ENCODE measurements around the gene SPTBN1.

DNA sequence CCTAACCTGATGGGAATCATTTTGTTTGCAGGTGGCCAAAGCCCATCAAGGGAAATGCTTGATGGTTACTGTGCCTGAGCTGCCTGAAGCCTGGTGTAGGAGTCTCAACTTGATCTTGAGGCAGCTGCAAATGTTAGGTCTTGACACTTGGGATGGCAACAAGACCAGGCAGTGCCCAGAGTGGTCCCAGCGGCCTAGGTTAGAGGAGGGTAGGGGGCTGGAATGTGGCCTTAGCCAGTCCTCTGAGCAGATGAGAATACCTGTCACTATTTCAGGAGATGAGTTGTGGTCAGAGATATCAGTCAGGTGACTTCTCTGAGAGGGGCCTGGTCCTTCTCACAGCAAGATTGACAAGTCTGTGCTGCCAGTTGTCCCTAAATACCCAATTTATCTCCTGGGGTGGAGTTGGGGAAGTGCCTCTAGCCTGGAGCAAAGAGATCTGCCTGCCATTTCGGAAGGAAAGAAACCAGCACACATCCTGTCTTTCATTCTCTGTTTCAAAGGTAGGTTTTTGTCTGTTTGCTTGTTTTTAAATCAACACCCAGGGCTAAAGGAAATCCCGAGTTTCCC lies 13.4 kb downstream of the SPTBN1 start:
- TF ChIP-seq, protein P1, sequence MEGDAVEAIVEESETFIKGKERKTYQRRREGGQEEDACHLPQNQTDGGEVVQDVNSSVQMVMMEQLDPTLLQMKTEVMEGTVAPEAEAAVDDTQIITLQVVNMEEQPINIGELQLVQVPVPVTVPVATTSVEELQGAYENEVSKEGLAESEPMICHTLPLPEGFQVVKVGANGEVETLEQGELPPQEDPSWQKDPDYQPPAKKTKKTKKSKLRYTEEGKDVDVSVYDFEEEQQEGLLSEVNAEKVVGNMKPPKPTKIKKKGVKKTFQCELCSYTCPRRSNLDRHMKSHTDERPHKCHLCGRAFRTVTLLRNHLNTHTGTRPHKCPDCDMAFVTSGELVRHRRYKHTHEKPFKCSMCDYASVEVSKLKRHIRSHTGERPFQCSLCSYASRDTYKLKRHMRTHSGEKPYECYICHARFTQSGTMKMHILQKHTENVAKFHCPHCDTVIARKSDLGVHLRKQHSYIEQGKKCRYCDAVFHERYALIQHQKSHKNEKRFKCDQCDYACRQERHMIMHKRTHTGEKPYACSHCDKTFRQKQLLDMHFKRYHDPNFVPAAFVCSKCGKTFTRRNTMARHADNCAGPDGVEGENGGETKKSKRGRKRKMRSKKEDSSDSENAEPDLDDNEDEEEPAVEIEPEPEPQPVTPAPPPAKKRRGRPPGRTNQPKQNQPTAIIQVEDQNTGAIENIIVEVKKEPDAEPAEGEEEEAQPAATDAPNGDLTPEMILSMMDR (IDR thresholded peaks at IDR 0.05 in 2 of 3, conservative IDR thresholded peaks at IDR 0.05 in 1 of 3; ENCODE audit: insufficient read depth in 2 of 3, low read depth in 1 of 3, low read length in 3 of 3) = no peak
- no peak for TF ChIP-seq ZNF263 (CRISPR knock-in tag; IDR thresholded peaks at IDR 0.05; ENCODE audit: borderline replicate concordance)
- TF ChIP-seq CAMTA2 (CRISPR knock-in tag; conservative IDR thresholded peaks at IDR 0.05) = no peak
- TF ChIP-seq ZNF239 (CRISPR knock-in tag; IDR thresholded peaks at IDR 0.05) = no peak
- TF ChIP-seq RBM15 (IDR thresholded peaks at IDR 0.05; ENCODE audit: insufficient read depth, low read length) = no peak
- no peak for TF ChIP-seq ZC3H11A (IDR thresholded peaks at IDR 0.05; ENCODE audit: low read depth, low read length)
- TF ChIP-seq, protein P2, sequence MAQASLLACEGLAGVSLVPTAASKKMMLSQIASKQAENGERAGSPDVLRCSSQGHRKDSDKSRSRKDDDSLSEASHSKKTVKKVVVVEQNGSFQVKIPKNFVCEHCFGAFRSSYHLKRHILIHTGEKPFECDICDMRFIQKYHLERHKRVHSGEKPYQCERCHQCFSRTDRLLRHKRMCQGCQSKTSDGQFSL (CRISPR knock-in tag; IDR thresholded peaks at IDR 0.05) = no peak
- TF ChIP-seq, protein P2 (tag; IDR thresholded peaks at IDR 0.05) = no peak
- TF ChIP-seq FOXK1 (CRISPR knock-in tag; IDR thresholded peaks at IDR 0.05; ENCODE audit: borderline replicate concordance) = no peak
- TF ChIP-seq, protein P3, sequence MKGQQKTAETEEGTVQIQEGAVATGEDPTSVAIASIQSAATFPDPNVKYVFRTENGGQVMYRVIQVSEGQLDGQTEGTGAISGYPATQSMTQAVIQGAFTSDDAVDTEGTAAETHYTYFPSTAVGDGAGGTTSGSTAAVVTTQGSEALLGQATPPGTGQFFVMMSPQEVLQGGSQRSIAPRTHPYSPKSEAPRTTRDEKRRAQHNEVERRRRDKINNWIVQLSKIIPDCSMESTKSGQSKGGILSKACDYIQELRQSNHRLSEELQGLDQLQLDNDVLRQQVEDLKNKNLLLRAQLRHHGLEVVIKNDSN (CRISPR knock-in tag; IDR thresholded peaks at IDR 0.05) = no peak
- no peak for TF ChIP-seq CEBPB (tag; IDR thresholded peaks at IDR 0.05)
- no peak for TF ChIP-seq ZNF253 (CRISPR knock-in tag; conservative IDR thresholded peaks at IDR 0.05)
- TF ChIP-seq ZNF121 (CRISPR knock-in tag; conservative IDR thresholded peaks at IDR 0.05) = no peak
- no peak for TF ChIP-seq YY1 (IDR thresholded peaks at IDR 0.05; ENCODE audit: borderline replicate concordance in 1 of 3, control insufficient read depth in 1 of 3, extremely low read depth in 1 of 3, insufficient read depth in 3 of 3, insufficient read length in 1 of 3, insufficient replicate concordance in 2 of 3, low read depth in 1 of 3, low read length in 2 of 3)

Data from K562 (cell line).